ENCODE results near the gene ITGA2B. TPM values are rescaled to one million over a fixed set of nuclear protein-coding genes. Genes with fewer than 3 reads are reported as not detected.
A peak's percentile ranks its signal among the peaks of the same experiment; 100 is the strongest.

ITGA2B gene
- total RNA-seq, 2 donors from 2014 or later: 0.33 to 1.8 TPM

GRCh38 chr17:44432254-44433157 lies 43.1 kb upstream of the ITGA2B start:
- 84 to 90% methylated on average over 9 of the region's 9 CpGs for WGBS, 2 donors
- intact Hi-C loops (cut with DNase I): no loop called here
- no peaks in the 10 kb centered on the region for H3K9me3 ChIP-seq
- ATAC-seq (no peak), DNase-seq (no peak)
- H3K27ac ChIP-seq: no peak overlapping the region
- H3K4me3 ChIP-seq: no peak overlapping the region
- H3K4me1 ChIP-seq: no peaks in the 10 kb centered on the region
- TF ChIP-seq CTCF (IDR thresholded peaks at IDR 0.05) (no peak), POLR2A (IDR thresholded peaks at IDR 0.05) (no peak)
- peaks cover 5 to 13% of the 10 kb centered on the region in 2 donors for H3K36me3 ChIP-seq (replicated peaks in 1 of 2; ENCODE audit: insufficient read depth in 1 of 2, low read depth in 2 of 2)
- no peaks in the 10 kb centered on the region for H3K27me3 ChIP-seq

- Histone ChIP-seq H3K27me3 (no peaks in the 10 kb centered on the region), H3K4me3 (no peak overlapping the region), H3K27ac (no peak overlapping the region), H3K36me3 (replicated peaks in 1 of 2; ENCODE audit: insufficient read depth in 1 of 2, low read depth in 2 of 2) (peaks cover 0 to 10% of the 10 kb centered on the region in 2 donors), H3K4me1 (no peaks in the 10 kb centered on the region), H3K9me3 (no peaks in the 10 kb centered on the region)
- no peak for ATAC-seq
- WGBS, 2 donors: 80 to 81% methylated on average over 3 of the region's 3 CpGs
- DNase-seq: no peak
- TF ChIP-seq CTCF (IDR thresholded peaks at IDR 0.05) (no peak), POLR2A (IDR thresholded peaks at IDR 0.05) (no peak)
- intact Hi-C loops (cut with DNase I): no loop called here
Observed at GRCh38 chr17:44424828-44425461, 35.5 kb upstream of the ITGA2B start.

GRCh38 chr17:44417553-44417952 lies 28.1 kb upstream of the ITGA2B start:
- intact Hi-C loops (cut with DNase I): no loop called here
- Histone ChIP-seq H3K4me1 (peaks cover 6% of the 10 kb centered on the region), H3K4me3 (no peak overlapping the region), H3K9me3 (no peaks in the 10 kb centered on the region), H3K27ac (peak overlapping the region; percentile 18 to 63 (median 28)), H3K27me3 (no peaks in the 10 kb centered on the region), H3K36me3 (replicated peaks in 1 of 2; ENCODE audit: insufficient read depth in 1 of 2, low read depth in 2 of 2) (peaks cover 0 to 2% of the 10 kb centered on the region in 2 donors)
- 41 to 48% methylated on average over 2 of the region's 2 CpGs for WGBS, 2 donors
- TF ChIP-seq POLR2A (IDR thresholded peaks at IDR 0.05): no peak
- no peak for TF ChIP-seq CTCF (IDR thresholded peaks at IDR 0.05)
- ATAC-seq (peak; percentile 62), DNase-seq (peak in 2 of 4 donors; percentile 25 to 40)

GRCh38 chr17:44416558-44417289 lies 27.3 kb upstream of the ITGA2B start:
- H3K27ac ChIP-seq: peak overlapping the region; percentile 18 to 63 (median 28)
- H3K4me3 ChIP-seq: no peak overlapping the region
- intact Hi-C loops (cut with DNase I): no loop called here
- no peaks in the 10 kb centered on the region for H3K9me3 ChIP-seq
- TF ChIP-seq POLR2A (IDR thresholded peaks at IDR 0.05) (no peak), CTCF (IDR thresholded peaks at IDR 0.05) (no peak)
- H3K36me3 ChIP-seq (replicated peaks in 1 of 2; ENCODE audit: insufficient read depth in 1 of 2, low read depth in 2 of 2): no peaks in the 10 kb centered on the region
- H3K27me3 ChIP-seq: no peaks in the 10 kb centered on the region
- DNase-seq (no peak), ATAC-seq (no peak)
- WGBS, 2 donors: 59 to 80% methylated on average over 2 of the region's 2 CpGs
- peaks cover 6% of the 10 kb centered on the region for H3K4me1 ChIP-seq
